Astrocyte of the cerebellum (primary cell): ENCODE measurements around the gene LRRC8D.

ENCODE experiments used
- DNase-seq: peaks from one replicate; pipeline ENCODE4 v3.0.0-alpha.2; 2011; ENCODE audit warnings: low read depth
- H3K4me3 ChIP-seq: 2 replicates; pipeline ENCODE4 v1.5.1; 2011; ENCODE audit warnings: mild to moderate bottlenecking, low read depth, low read length, moderate library complexity
- in situ Hi-C: cut with HindIII; loops from 2 replicates; pipeline ENCODE4 v1.10.0; 2017; ENCODE audit warnings: low sequenced_read_pairs
- TF ChIP-seq, protein P1 (sequence below): IDR thresholded peaks from 2 replicates; pipeline ENCODE4 v1.5.1; 2012; ENCODE audit warnings: low read length, low read depth, moderate library complexity, mild to moderate bottlenecking; ENCODE audit errors: missing control alignments

LRRC8D gene

GRCh38 chr1:89839516-89839915, 18.7 kb downstream of the LRRC8D start:
- TF ChIP-seq, protein P1, sequence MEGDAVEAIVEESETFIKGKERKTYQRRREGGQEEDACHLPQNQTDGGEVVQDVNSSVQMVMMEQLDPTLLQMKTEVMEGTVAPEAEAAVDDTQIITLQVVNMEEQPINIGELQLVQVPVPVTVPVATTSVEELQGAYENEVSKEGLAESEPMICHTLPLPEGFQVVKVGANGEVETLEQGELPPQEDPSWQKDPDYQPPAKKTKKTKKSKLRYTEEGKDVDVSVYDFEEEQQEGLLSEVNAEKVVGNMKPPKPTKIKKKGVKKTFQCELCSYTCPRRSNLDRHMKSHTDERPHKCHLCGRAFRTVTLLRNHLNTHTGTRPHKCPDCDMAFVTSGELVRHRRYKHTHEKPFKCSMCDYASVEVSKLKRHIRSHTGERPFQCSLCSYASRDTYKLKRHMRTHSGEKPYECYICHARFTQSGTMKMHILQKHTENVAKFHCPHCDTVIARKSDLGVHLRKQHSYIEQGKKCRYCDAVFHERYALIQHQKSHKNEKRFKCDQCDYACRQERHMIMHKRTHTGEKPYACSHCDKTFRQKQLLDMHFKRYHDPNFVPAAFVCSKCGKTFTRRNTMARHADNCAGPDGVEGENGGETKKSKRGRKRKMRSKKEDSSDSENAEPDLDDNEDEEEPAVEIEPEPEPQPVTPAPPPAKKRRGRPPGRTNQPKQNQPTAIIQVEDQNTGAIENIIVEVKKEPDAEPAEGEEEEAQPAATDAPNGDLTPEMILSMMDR = no peak
- DNase-seq = no peak
- in situ Hi-C loops = no loop called here
- no peak overlapping the region for H3K4me3 ChIP-seq

DNA sequence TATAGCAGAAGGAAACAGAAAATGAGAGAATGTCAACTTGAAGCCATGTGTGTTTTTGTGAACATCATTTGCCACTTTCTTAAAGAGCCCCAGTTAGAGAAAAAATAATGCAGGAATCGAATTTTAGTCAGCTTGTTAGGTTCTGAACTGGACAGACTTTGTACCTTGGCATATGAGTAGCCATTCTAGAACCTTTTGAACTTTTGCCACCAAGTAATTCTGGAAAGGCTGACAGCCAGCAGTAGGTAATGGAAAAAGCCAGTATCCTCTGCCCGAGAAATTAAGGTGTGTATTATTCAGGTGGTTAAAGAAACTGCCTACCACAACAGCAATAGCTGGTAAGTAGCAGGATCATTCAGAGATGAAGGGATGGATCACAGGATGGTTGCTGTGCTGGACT, 20.7 kb downstream of the LRRC8D start:
- in situ Hi-C loops = no loop called here
- DNase-seq = no peak
- no peak overlapping the region for H3K4me3 ChIP-seq
- TF ChIP-seq, protein P1 = no peak

- TF ChIP-seq, protein P1 = no peak
- peak overlapping the region; percentile 67 for H3K4me3 ChIP-seq
- no peak for DNase-seq
- in situ Hi-C loops = no loop called here
Observed at GRCh38 chr1:89842567-89843272, 21.9 kb downstream of the LRRC8D start.

GRCh38 chr1:89843273-89844130, 22.7 kb downstream of the LRRC8D start:
- peak overlapping the region; percentile 67 for H3K4me3 ChIP-seq
- in situ Hi-C loops = no loop called here
- TF ChIP-seq, protein P1 = peak; percentile 40
- DNase-seq = no peak

DNA sequence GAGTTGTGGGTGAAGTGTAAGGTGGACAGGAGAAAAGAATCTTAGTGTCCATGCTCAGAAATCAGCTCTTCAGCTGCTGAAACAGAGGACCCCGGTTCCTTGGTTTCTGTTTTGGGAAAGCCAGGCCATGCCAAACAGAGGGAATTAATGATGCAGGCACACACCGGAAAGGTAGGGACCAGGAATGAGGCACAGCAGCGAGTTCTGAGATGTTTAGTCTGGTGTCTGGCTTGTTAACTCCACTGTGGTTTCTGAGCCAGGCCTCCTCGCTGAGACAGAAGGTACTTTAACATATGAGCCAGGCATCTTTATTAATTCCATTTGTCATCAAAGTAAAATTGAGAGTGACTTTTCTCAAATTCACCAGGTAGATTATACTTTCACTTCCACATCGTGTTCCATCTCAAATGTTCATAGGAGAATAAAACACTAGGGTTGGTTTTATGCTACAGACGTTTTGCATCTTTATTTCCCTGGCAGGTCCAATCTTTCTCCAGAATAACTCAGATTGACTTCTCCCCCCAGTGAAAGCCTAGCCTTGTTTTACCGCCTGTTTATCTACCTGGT, 23.5 kb downstream of the LRRC8D start:
- DNase-seq = no peak
- peak overlapping the region; percentile 67 for H3K4me3 ChIP-seq
- in situ Hi-C loops = no loop called here
- TF ChIP-seq, protein P1 = no peak

GRCh38 chr1:89844860-89845259, 24.0 kb downstream of the LRRC8D start:
- TF ChIP-seq, protein P1 = no peak
- H3K4me3 ChIP-seq = no peak overlapping the region
- DNase-seq = no peak
- in situ Hi-C loops = no loop called here
